CD8-positive, alpha-beta memory T cell (primary cell): ENCODE results near the gene NALF2. TPM values are rescaled to one million over a fixed set of nuclear protein-coding genes. Genes with fewer than 3 reads are reported as not detected.

Experiments used
- polyA plus RNA-seq: library from polyadenylated mRNA; unstranded; fragments of 300-500 nt; fragmentation: Illumina TruSeq; gene quantifications from one replicate; pipeline ENCODE4 v1.2.3, GENCODE V29; 2021
- total RNA-seq, 2 experiments: library from RNA; stranded (reverse); gene quantifications; one replicate each; pipeline ENCODE4 v1.2.3, GENCODE V29; 2021

Gene NALF2
- total and polyA plus RNA-seq, 3 experiments from 2014 or later, result 0.42 to 0.46 TPM; not detected in 1

Other genes with a start within 250 kb of the NALF2 start
- gene EDA, start 111.8 kb downstream of the NALF2 start, total RNA-seq, result under 1 TPM; 0.53 to 0.57 TPM
- gene EDA, start 111.8 kb downstream of the NALF2 start, polyA plus RNA-seq, result 1.1 TPM